ENCODE measurements around the gene HHLA2.

- TF ChIP-seq CTCF (conservative IDR thresholded peaks at IDR 0.05; ENCODE audit: low read depth in 2 of 2) (no peak), REST (IDR thresholded peaks at IDR 0.05; ENCODE audit: unreplicated experiment) (no peak), EZH2 (IDR thresholded peaks at IDR 0.05; ENCODE audit: low read depth, unreplicated experiment) (no peak), EZH2phosphoT487 (IDR thresholded peaks at IDR 0.05; ENCODE audit: unreplicated experiment) (no peak), POLR2AphosphoS5 (IDR thresholded peaks at IDR 0.05; ENCODE audit: low read depth) (no peak), JUNB (IDR thresholded peaks at IDR 0.05; ENCODE audit: unreplicated experiment) (no peak), CREB1 (CRISPR knock-in tag; IDR thresholded peaks at IDR 0.05; ENCODE audit: low read depth) (no peak), ZNF114 (CRISPR knock-in tag; IDR thresholded peaks at IDR 0.05) (no peak), ZNF462 (CRISPR knock-in tag; IDR thresholded peaks at IDR 0.05) (no peak)
Measured at GRCh38 chr3:108283989-108284388, 12.4 kb upstream of the HHLA2 start.

All from GM23338 (cell line).